ENCODE measurements around the gene TMEM255A.

TMEM255A gene

DNA sequence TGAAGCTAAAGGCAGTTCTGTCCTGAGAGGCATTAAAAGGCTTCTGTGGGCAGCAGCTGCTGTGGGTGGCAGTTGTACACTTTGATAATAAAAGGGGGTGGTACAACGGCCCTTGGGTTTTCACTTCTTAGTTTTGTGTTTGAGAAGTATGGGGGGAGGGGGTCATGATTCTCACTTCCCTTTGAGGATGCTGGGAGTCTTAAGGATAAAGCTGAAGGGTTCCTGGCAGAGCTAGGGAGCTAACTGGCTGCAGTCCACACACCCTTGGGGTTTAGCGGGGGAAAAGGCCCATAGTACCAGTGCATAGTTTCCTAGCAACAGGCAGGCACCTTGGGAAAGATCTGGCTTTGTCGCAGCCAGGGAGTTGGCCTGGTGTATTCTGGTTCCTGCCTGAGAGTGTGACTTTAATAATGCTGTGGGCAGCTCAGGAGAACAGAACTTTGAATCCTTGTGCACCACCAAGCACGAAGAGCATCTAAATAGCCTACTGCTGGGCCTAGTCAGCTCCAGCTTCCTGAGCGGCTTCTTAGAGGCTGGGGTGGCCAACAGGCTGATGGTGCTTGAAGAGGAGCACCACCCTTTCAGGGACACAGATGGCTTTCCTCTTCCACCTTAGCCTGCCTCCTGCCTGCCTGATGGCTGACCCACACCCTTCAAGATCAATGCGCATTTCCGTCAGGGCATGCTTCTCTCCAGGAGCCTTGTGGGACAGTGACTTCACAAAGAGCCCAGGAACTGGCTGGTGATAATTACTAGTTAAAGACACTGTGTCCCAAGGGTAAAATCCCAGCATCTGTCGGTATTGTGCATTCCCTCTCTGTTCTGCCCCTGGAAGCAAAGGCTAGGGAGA is 48.2 kb downstream of the TMEM255A start:
- DNase-seq: no peak

DNA sequence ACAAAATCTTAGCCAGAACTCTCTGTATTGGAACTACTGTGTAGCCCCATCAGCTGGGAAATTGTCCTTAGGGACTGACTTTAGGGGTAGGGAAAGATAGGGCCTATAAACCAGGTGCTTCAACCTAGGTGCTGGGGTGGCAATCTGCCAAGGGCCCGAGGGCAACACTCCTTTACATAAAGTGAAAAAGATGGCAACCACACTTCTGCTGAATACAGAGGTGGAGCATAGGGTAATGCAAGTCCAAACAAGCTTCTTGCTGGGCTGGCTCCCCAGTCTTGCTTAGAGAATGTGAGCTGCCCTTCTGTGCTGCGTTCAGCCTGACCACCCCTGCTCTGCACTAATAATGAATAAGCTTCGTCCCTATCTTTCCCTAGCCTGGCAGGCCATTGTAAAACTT is 50.9 kb downstream of the TMEM255A start:
- DNase-seq: no peak

DNA sequence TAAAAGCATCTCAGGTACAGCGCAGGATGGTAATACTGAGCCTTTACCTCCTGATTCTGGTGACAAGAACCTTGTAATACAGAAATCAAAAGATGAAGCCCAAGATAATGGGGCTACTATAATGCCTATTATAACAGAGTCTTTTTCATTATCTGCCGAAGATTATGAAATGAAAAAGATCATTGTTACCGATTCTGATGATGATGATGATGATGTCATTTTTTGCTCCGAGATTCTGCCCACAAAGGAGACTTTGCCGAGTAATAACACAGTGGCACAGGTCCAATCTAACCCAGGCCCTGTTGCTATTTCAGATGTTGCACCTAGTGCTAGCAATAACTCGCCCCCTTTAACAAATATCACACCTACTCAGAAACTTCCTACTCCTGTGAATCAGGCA is 57.5 kb downstream of the TMEM255A start:
- no peak for DNase-seq

DNA sequence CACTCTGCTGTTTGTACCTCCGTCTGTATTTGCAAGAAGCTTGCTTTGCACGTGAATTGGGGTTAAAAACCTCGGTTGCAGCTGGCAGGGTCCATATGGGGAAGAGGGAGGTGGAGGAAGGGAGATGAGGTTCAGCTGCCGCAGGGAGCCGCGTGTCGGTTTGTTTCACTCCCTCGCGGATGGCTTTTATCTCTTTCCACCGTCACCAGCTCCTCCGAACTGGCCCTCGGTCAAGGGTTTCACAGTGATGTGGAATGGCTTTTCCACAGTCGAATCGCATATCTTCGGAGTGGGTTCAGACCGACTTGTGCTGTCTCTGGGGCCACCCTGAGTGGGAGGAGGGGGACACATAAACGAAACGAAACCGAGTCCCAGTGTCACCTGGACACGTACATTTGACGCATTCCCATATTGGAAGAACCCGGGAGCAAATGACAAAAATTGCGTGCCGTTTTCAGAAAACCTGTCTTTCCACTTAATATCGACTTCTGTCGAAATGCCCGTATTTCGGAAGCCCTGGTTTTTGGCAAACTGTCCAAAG is 59.7 kb downstream of the TMEM255A start:
- DNase-seq: no peak

DNA sequence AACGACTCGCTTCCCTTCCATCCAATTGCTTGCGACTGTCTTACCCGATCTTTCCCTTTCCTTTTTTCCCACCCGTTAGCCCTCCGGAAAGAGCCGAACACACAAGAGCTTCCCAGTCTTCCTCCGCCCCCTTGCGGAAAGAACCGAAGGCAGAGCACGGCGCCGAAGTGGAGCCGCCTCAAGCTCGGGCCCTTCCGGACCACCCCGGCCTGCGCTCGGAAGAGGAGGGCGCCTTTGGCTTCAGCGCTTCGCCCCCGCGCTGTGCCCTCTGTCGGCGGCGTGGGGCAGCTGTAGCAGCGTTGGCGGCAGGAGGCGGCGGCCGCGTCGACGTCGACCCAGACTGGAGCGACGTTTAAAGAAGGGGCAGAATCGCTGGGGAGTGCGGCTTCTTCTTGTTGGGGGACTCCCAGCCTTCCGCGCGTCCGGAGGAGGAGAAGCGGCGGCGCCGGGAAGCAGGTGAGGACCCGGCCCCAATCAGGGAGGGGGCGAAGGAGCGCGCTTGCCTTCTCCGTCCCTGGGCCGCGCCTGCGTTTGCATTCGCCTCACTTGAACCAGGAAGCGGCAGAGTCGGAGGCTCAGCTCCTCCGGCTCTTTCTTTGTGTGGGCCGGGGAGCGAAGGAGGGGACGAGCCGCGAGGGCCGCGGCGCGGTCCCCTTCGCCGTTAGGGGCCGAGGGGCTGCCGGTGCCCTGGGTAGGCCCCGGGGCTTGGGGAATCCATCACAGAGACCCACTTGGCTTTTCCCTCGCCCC is 60.6 kb downstream of the TMEM255A start, which contains the start of gene ZBTB33:
ZBTB33 (plus strand) TSS at position 291 of the 750 bp plus-strand sequence. CDS start 2,604 bp downstream, outside the sequence.
- DNase-seq: peak; percentile 33 to 80

DNA sequence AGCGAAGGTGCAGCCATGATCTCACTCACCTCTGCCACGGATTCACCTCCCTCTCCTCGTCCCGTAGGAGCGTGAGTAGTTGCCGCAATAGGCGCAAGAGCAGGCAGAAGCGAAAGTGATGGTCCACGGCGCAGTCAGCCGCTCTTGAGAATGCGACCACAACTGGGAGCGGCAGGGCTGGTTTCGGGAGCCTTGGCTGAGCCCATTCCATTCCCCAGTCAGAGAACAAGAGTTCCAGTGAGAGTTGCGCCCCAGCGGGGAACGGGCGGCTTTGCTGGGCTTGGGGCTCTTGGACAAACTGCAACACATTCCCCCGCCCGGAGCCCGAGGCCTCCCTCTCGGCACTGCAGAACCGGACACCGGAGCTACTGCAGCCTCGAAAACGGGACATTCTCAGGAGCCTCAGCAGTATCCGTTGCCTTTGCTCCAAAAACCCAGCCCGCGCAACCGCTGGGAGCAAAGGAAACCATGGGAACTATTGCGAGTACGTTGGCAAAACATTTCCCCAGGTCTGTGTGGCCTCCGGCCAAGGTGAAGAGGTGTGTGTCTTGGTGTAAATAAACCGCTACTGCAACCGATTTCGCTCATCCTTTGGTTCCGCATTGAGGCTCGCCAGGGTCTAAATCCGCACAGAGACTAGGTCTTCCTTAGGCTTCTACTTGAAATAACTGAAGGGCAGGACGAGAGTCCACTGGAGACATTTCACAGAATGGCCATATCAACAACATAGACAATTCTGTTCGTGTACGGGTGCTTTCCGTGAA is 66.3 kb downstream of the TMEM255A start:
- peak in 1 of 2 donors; percentile 66 for DNase-seq

DNA sequence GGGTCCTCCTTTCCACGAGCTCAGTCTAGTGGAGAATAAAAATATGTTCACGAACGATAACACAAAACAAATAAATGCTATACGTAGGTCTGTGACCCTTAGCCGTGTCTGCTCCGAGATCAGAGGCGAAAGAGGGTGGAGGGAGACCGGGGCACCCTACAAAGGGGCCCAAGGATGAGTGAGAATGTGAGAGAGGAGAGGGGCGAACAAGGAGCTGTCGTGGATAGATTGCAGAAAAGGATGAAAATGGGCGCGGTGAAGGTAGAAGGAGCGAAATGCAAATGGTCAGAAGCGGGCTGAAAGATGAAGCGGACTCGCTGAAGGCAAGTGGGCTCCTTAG is 66.9 kb downstream of the TMEM255A start:
- DNase-seq: no peak

DNA sequence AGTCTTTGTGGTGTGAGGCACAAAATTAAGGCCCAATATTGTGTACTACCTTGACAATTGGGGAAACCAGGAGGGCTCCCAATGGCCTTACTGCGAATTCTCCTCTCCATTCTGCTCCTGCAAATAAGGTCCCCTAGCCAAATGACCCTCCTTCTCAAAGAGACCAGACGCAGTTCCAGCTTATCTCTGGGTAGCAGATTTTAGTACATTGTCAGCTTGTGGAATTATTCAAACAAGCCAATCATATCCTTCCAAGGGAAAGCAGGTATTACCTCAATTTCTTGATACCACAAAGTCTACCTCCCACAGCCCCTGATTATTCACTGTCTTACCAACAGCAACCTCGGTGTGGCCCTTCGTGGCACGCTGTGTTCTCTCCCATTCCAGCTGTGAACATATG is 68.4 kb downstream of the TMEM255A start:
- DNase-seq: no peak

DNA sequence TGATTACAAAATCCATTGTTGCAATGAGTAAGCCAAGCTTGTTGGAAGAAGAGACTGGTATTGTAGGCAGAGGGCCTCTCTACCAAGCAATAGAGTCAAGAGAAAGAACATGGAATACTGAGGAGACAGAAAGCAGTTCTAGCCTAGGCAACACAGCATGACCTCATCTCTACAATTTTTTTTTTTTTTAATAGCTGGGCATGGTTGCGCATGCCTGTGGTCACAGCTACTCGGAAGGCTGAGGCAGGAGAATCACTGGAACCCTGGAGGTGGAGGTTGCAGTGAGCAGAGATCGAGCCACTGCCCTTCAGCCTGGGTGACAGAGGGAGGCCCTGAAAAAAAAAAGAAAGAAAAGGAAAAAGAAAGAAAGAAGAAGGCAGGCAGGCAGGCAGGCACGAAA is 72.3 kb downstream of the TMEM255A start:
- DNase-seq: no peak

DNA sequence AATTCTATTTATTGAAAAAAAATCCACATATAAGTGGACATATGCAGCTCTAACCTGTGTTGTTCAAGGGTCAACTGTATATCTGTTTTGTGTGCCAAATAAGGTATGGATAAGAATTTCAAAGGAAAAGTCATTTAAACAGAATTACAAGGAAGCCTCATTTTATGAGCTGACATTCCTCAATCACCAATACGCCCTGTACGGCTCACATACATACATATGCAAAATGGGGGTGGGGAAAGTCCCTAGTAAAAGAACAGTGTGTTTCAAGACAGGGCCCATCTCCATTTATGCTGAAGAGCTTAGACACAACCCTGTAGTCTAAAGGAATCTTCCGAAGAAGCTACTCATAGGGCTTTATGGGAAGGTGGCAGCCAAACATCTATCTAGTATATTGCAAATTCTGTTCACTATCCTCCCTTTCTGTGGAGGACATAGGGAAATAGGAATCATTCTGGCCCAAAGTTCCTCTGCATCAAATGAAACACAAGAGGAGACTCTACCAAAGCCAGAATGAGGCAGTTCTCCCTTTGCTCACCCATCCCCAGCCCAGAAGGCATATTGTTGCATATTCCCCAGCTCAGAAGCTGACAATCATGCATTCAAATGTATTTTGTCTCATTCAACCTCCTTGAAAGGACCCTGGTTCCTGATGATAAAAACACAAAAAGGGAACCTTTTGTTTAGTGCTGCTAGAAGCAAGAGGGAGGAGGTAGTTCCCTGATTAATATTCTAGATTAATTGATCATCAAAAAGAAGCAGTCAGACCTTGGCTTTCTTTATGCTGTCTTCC is 74.4 kb downstream of the TMEM255A start:
- no peak for DNase-seq

DNA sequence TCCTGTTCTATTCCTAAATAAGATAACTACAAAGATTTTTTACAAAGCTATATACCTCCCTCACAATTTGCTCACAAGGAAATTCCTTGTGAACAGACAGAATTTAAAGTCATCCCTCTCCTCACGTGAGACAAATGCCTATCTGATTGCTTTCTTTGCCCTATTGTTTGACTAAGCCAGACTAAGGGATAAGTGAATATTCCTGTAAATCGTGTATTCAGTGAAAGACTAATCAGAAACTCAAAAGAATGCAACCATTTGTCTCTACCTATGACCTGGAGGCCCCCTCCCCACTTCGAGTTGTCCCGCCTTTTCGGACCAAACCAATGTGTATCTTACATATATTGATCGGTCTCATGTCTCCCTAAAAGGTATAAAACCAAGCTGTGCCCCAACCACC is 76.0 kb downstream of the TMEM255A start:
- no peak for DNase-seq

DNA sequence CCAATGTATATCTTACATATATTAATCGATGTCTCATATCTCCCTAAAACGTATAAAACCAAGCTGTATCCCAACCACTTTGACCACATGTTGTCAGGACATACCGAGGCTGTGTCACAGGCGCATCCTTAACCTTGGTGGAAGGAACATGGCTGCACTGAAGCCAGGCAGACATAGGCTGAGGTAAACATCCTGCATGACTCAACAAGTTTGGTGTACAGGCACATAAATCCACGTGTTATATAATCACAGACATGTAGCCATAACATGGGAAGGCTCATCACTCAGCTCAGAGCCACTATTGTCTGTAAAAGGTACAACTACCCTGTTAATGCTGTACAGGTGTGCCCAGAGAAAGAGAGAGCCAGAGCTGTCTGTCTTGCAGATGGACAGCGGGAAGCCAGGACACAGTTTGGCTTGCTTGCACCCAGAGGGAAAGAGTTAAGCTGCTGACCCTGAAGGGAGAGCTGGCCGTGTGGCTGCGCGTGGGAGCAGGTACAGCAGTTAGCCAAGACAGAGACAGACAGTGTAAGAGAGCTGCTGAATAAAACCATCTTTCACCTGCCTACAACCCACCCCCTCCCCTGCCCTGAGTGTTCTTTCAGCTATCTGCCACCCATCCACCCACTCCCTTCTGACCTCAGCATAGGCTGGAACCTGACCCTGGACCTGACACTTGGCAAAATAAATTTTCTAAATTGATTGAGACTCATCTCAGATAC is 82.9 kb downstream of the TMEM255A start:
- DNase-seq: no peak

DNA sequence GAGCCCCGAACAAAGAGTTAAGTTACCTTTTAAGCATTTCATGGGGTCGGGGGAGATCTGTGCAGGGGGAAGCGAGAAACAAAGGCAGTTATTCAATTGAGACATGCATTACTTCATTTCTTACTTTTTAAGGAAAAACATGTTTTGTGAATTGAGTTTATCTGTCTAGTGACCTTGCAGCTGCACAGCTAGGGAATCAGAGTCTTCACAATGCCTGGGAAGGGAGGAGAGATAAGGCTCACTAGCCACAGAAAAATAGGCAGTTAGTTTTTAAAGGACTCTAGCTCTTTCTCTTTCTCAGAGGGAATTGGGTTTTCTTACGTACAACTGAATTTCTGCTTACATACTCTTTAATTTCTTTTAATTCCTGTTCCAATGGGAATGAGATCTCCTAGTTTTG is 86.9 kb downstream of the TMEM255A start:
- DNase-seq: no peak

DNA sequence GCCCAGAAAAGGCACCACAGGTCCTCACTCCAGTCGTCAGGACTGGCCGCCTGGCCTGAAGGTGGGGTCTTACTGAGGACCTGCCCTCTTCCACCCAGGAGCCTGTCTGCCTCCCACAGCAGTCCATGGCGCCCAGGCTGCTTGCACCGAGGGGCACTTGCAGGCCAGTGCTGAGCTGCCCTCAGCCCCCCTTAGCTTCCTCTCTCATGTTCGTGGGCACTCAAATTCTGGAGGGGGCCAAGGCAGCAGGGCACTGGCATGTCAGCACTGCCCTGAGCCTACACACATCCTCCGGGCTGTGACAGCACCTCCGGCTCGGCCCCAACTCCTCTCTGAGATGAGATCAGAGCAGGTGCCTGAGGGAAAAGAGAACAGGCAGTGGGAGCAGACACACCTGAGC is 87.9 kb downstream of the TMEM255A start:
- no peak for DNase-seq

DNA sequence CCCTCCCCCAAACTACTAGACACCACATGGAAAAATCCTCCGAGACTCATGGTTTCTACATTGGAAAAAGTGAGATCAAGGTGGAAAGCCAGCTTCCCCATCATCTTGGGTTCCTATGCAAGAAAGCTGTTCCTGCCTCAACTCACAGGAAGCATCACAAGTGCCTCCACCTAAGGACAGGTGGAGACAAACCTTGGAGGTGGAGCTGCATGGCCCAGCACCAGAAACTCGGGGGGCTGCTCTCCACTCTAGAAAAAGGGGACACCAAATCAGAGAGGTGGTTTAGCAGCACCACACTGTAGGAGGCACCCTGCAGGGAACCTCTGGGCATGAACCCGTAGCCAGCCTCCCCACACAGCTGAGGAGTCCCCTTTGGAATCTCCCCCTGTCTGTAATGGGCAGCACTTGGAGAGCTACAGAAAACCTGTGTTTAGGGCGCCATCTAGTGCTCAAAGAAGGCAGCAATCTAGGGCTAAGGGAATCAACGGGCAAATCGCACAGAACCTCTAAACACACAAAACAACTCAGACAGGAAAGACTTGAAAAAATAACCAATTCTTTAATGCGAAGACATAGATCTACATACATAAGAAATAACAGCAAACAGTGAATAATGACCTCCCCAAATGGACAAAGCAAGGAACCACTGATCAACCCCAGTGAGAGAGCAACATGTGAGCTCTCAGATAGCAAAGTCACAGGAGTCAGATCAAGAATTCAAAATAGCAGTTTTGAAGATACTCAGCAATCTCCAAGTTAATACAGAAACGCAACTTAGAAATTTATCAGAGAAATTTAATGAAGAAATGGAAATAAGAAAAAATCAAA is 97.6 kb downstream of the TMEM255A start:
- peak in 1 of 2 donors; percentile 47 for DNase-seq

Measured in bone marrow (tissue), 2 donors.